Measurements from ENCODE around the gene ARHGEF7.
"Not testable (repeated sequence)": the region's sequence is repeated elsewhere in the genome, so short reads cannot be mapped to it uniquely, and the experiment has no call there.

ARHGEF7 gene

DNA sequence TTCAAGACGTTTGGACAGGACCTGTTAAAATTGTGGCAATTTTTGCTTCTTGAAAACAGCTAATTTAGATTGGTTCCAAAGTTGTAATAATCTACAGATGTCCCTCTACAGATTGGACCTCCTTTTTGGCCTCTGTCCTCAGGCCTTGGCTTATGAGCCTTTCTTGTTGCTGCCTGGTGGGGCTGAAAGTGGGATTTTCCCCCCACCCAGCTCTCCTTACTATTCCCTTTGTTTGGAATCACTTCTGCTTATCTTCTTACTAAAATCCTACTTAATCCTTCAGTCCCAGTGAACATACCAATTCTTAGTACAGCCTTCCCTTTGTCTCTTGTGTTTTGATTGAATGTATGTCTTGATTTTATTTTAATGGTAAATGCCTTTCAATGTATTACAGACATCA lies 141.8 kb downstream of the ARHGEF7 start:
- DNase-seq, result no peak

DNA sequence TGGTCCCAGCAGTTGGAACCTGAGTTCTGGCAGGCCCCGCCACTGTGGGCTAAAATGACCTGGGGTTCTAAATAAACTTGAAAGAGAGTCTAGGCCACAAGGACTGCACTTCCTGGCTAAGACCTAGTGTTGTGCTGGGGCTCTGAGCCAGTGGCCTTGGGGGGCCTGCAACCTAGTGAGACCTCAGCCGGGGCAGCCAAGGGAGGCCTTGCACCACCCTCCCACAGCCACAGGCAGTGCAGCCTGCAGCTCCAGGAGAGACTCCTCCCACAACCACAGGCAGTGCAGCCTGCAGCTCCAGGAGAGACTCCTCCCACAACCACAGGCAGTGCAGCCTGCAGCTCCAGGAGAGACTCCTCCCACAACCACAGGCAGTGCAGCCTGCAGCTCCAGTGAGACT lies 142.8 kb downstream of the ARHGEF7 start:
- not testable (repeated sequence) for DNase-seq

DNA sequence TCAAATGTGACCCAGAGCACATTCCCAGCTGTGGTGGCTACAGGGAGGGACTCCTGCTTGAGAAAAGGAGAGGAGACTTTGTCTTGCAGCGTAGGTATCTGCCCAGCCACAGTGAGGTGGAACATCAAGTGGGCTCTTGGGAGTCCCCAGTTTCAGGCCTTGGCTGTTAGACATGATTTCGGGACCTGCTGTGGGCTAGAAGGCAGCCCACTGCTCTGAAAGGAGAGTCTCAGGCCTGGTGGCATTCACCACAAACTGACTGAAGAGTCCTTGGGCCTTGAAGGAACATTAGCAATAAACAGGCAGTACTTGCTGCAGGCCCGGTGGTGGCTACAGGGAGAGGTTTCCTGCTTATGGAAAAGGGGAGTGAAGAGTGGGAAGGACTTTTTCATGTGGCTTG lies 143.5 kb downstream of the ARHGEF7 start:
- no peak for DNase-seq

DNA sequence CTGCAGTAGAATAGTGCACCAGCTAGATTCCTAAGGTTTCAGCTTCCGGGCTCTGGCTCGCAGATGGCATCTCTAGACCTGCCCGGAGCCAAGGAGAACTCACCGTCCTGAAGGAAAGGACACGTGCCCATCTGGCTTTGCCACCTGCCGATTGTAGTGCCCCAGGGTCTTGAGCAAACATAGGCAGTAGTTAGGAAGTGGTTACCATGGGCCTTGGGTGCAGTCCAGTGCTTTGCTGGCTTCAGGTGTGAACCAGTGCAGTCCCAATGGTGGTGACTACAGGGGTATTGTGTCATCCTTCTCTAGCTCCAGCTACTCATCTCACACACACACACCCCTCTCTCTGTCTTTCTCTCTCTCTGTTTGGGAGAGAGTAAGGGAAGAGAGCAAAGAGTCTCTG lies 143.9 kb downstream of the ARHGEF7 start:
- no peak for DNase-seq

DNA sequence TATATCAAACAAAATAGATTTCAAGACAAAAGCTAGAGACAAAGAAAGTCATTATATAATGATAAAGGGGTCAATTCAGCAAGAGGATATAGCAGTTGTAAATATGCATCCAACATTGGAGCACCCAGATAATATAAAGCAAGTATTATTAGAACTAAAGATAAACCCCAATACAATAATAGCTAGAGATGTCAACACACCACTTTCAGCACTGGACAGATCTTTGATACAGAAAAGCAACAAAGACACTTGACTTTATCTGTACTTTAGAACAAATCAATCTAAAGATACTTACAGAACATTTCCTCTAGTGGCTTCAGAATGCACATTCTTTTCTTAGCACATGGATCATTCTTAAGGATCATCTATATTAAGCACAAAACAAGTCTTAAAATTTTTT lies 146.2 kb downstream of the ARHGEF7 start:
- DNase-seq, result no peak

DNA sequence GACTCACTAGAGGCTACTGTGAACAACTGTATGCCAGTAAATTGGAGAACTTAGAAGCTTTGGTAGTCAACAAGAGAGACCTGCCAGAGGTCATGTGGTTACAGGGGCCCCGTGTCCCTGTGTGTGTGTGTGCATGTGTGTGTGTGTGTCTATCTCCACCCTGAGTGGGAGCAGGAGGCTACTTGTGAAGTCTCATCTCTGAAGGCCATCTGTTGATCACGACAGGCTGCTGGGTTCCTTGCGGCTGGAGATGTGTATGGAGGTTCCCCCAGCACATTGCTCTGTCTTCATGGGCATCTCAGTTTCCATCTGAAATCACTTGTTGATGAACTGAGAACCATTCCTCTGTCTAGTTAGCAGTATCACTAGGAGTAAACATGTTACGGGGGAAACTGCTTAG lies 147.2 kb downstream of the ARHGEF7 start:
- no peak for DNase-seq

DNA sequence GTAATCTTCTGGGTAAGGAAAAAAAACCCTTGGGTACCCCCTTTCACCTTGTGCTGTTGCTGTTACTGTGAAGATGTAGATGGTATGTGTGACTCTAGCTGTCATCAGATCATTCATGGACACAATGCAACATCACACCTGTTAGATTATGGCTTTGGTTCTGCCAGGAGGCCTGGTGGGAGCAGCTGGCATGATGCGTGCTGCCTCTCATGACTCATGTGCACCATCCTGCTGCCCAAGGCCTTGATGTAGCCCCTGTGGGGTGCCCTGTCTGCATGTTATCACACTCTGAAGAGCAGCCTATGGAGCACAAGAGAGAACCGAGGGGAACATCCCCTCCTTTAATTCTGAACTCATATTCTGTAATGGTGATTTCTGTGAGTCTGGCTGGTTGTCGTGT lies 147.6 kb downstream of the ARHGEF7 start:
- no peak for DNase-seq

DNA sequence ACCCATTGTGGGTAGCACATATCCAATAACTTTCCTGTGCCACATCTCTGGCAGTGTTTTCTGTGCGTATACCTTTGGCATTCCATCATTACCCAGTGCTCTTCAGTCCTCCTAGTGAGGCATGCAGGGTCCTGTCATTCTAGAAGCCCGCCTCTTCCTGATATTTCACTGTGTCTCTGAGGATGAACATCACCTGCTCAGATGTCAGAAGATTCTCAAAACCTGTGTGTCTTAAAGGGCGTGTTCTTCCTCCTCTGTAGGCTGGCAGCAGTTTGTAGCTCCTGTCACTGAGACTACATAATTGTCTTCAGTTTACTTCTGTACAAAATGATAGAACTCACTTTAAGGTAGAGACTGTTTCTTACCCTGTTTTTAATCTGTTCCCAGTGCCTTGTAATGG lies 148.5 kb downstream of the ARHGEF7 start:
- no peak for DNase-seq

DNA sequence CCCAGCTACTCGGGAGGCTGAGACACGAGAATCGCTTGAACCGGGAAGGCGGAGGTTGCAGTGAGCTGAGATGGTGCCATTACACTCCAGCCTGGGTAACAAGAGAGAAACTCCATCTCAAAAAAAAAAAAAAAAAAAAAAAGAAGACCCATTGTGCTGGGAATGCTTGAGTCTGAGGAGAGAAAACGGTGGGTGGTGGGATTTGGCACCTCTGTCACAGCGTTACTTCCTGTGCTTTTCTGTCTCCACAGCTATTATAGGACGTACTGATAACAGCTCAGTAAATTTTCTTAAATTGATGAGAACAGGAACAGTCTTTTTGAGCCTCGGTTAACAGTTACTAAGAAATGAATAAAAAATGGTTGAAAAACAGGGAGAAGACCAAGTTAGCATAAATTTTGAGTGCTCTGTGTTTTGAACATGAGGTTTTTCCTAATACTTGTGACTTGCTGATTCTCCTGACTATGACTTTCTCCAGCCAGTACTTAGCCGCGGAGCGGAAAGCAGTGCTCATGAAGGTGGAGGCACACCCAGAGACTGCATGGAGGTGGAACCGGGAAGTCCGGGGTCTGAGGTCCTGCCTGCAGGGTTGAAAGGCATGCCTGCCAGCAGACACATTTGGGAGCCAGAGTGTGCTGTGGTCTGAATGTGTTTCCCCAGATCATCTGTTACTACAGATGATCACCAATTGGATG lies 150.0 kb downstream of the ARHGEF7 start:
- DNase-seq, result no peak

DNA sequence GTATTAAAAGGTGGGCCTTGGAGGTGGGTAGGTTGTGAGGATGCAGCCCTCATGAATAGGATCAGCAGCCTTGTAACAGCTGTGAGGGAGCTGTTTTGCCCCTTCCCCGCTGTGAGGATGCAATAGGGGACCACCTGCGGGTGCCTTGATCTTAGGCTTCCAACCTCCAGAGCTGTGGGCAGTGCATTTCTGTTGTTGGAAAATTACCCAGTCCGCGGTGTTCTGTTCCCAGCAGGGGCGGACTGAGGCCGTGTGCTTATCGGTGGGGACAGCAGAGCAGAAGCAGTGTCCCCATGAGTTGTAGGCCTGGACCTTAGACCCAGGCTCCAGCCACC lies 150.6 kb downstream of the ARHGEF7 start:
- no peak for DNase-seq

DNA sequence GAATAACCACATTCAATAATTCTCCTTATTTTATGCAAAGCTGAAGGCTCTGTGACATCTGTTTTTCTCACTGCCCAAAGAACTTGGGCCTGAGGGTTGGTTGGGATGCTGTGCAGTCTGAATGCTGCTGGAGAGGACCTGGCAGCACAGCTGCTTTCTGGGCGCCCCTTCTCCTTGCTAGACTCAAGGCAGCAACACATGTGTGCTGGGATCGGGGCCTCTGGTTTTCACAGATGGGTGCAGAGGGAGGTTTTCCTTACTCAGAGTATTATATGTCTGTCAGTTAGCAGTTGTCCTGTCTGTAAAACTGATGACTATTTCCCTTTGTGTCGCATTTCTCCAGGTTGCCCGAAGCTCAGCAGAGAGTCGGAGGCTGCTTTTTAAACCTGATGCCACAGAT lies 152.1 kb downstream of the ARHGEF7 start:
- DNase-seq, result no peak

DNA sequence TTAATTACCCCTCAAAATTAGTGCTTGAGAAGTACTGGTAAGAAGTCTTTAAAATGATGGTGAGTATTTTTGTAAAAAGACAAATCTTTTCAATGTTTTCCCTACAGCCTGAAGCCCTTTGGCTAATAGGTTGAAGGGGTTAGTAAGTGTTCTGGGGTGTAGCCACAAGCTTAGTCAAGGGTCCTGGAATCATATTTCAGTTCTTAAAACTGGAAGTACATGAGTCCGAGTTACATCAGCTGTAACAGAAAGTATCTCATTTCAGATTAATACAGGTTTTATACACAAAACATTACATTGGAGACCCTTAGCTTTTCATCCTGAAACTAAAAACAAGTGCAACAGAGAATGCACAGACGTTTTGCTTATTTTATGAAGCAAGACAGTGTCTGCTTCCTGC lies 152.7 kb downstream of the ARHGEF7 start:
- DNase-seq, result no peak

DNA sequence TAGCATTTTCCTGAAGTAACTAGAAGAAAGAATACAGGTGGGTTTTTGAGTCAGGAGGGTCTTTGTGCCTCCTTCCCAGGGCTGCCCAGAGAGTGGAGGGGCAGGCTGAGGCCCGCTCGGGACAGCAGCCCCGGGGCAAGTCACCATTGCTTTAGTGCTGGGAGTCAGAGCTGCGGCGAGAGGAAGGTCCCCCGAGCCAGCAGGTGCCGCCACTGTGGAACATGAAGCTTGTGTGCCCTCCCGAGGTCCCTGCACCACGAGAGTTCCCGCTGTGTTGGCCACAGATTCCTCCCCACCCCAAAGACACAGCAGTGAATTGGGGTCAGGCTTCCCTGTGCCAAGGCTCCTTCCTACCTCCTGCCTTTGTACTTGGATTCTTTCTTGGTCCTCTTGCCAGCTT lies 154.4 kb downstream of the ARHGEF7 start:
- no peak for DNase-seq

DNA sequence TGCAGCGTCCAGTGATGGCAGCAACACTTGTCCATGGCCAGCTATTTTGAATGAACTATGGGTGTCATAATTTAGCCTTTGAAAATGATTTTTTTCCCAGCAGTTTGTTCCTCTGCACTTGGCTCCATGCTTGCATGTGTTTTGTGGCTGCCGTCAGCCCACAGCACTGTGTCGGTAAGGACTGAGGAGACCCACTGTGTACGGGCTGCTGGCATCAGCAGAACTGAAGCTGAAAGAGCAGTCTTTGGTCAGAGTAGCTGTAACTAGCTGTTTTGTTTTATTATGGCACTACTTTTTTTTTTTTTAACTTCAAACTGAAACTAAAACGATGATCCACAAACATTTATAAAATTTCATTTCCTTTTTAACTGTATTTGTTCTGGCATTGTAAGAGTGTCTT lies 155.0 kb downstream of the ARHGEF7 start:
- DNase-seq, result no peak

DNA sequence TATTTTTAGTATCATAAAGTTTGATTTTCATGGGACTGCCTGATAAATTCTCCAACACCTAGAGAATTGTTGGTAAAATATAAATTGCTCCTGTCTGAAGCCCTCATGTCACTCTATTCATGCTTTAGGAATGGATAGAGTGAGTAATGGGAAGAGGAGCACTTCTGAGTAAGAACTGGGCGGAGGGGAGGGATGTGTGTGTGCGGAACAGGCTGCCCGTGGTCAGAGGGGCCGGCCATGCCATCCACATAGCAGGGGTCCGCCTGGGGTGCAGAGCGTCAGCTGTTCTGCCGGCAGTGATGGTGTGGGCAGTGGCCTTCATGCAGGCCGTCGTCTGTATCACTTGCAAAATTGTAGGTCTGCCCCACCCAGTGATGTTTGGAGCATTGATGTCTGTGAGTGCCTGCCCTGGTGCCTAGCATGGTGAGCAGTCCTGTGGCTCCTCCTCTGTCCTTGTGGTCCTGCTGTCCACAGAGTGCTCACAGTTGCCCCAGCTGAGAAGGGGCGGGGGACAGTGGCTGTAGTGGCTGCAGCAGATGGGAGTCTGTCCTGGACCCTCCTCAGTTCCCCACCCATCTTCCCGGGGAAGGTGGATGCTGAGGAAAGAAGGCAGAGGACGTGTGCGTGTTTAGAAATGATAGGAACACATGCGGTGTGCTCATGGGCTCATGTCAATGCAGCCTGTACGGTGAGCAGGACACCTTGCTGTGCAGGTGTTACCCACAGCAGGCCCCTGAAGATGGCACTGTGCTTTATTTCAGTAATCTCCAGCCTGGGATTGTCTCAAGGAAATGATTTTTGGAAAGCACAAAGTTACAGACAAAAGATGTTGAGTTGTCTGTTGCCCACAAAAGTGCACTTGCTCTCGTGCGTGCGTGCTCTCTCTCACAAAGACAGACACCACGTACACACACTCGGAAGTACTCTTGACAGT lies 155.9 kb downstream of the ARHGEF7 start:
- no peak for DNase-seq

DNA sequence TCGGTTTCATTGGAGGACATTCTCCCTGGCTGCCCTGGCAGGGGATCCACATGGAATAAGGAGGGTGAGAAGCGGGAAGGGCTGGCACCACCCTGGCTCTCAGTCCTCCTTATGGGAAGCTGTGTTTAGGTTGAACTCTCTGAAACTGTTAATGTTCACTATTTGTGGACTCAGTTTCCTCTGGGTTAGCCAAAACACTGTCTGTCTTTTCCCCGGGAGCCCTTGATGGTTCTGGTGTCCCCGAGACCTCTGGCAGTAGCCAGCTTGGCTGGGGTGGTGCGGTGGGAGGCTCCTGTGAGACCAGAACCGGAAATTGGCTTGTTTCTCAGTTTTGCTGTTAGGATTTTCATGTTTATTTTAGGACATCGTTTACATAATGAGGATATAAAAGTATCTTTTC lies 157.0 kb downstream of the ARHGEF7 start:
- DNase-seq, result no peak

DNA sequence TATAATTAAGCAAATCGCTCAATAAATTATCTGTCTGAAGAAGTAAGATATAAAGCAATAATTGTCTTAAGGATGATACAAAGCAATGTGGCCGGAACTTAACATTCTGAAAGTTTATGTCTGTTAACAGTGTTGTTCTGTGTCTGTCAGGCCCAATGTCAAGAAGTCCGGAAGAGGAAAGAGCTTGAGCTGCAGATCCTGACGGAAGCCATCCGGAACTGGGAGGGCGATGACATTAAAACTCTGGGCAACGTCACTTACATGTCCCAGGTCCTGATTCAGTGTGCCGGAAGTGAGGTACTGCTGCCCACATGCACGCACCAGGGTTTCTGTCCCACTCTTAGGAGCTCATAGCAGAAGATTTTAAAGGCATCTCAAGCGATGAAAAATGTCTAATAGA lies 160.3 kb downstream of the ARHGEF7 start:
- no peak for DNase-seq

DNA sequence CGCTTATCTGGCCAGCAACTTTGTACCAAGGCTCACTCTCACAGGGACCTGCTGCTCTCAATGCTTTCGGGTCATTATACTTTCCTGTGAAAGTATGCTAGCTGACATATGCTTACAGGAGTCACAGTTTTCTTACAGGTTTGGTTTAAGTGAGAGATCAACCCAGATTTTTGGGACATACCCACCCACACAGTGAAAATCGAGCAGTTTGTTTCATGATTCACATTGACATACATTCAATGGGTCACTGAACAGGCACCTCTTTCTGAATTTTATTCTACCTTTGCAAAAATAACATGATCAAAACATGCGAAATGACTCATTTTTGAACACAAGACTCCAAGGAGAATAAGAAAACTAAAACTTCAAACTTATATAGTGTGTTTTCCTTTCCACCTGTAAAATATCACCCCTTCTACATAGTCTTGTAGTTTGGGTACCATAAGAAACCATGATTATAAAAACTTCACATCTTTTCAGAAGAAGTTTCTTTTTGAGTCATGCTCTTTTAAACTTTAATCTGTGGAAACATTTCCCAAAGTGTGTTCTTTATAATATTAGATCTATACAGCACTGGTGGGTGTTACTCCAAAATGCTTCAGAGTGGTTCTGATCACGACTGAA lies 161.0 kb downstream of the ARHGEF7 start:
- no peak for DNase-seq

DNA sequence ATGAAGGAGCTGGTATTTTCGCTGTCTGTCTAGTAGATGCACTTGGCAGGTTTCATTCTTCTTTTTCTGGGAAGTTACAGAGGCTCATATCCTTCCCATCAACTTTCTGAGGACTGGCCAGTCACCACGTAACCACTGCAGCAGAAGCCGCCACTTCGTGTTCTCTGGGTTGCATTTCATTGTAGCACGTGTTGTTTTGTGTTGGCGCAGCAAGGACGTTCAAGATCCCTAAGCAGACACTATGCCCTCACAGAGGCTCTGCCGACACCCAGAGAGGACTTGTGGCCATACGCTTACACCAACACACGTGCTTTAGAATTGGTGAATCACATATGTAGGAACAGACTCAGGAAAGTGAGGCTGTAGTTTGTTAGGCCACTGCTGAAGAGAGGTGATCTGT lies 163.1 kb downstream of the ARHGEF7 start:
- no peak for DNase-seq

DNA sequence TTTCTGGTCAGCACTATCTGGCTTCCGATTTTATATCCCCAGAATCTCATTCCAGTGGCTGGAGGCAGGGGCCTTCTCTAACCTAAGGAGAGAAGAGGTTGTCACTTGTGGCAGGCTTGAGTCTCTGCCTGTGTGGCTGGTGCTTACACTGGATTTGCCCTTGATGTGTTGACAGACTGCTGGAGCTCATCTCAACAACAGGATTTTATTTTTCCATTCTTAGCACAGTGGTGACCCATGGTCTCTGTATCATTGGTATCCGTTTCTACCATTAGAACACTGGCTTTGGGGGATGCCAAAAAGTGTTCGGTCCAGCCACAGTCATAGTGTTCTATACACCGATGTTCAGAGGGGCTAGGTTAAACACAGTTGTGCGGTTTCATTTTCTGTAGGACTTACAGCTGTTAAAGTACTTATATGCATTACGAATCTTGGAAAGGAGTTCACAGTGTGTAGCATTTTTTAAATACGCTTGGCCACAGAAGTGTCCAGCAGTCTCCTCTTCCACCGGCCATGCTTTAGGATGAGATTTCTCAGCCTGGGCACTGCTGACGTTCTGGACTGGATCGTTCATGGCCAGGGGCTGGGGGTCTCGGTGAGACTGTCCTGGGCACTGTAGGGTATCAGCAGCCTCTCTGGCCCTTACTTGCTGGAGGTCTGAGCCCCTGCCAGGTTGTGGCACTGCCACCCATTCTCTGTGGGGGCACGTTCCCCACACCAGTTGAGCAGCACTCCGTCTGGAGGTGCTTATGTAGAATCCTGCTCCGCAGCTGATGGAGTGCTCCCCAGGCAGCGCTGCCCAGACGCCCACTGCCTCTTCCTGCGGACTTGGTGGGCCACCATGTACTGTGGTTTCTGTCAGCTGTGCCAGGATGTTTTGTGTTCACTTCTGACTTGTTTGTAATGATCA lies 163.9 kb downstream of the ARHGEF7 start:
- no peak for DNase-seq

DNA sequence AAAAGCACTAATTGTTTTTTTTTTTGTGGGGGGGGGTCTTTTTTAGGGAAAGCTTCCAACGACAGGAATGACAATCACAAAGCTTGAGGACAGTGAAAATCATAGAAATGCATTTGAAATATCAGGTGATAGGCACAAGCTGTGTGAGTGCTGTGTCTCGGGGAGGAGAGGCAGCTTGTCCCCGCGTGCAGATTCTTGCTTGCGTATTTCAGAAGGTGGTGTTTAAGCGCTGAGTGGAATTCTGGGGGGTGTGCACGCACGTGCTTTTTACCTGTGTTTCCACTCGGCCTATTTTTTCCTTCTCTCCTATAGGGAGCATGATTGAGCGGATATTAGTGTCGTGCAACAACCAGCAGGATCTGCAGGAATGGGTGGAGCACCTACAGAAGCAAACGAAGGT lies 165.1 kb downstream of the ARHGEF7 start:
- DNase-seq, result no peak

DNA sequence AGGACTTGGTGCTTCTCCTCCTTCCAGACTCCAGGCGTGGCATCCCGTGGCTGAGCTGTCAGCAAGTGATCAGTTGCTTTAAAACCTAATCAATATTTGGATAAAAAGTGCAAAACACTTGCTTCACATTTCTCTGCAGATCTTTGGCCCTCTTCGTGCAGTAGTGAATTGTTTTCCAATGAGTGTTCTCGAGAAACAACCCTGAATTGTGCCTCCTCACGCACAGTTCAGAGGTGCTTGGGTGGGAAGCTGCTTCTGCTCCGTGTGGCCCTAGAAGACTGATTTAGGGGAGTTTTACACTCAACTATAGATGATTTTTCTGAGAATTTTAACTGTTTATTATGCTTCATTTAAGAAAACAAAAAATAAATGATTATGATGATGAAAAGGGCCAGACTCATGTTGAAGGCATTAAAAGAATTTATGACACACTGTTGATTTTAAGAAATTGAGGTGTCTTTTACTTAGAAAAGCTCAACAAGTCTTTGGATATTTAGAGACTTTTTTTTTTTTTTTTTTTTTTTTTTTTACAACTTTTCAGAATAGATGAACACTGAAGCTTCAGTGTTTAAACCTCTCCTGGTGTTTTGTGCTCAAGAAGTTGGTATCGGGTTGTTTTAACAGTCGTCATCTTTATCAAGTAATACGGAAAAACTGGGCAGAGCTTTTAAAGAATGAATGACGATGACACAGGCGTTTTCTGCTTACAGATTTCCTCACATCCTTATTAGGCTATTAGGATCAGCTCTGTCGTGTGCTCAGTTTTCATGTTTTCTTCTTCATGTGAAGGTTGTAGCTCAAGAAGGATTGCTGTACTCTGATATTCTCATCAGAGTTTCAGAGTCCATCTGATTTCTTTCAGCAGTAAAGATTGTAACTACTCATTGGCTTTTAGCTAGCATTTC lies 165.8 kb downstream of the ARHGEF7 start:
- no peak for DNase-seq

All from eye (tissue), 1 donor.